Stimulated activated CD8-positive, alpha-beta memory T cell treated with anti-CD3 and anti-CD28 coated beads, Interleukin-7, amount 100 ng/mL, for 1 hour (primary cell): ENCODE results near the gene SHISA7.

Experiments
- DNase-seq, 2 donors: peaks; one replicate each; pipeline ENCODE4 v3.0.0-alpha.2; 2020; ENCODE audit warnings: low read depth in 2 of 2

Gene SHISA7

GRCh38 chr19:55482156-55482961 is 39.3 kb upstream of the SHISA7 start:
- no peak for DNase-seq

GRCh38 chr19:55481794-55482155 is 38.7 kb upstream of the SHISA7 start:
- DNase-seq = no peak

GRCh38 chr19:55481148-55481793 is 38.2 kb upstream of the SHISA7 start:
- no peak for DNase-seq

- DNase-seq = no peak
These were observed 36.5 kb upstream of the SHISA7 start for GRCh38 chr19:55479451-55480230.

DNA sequence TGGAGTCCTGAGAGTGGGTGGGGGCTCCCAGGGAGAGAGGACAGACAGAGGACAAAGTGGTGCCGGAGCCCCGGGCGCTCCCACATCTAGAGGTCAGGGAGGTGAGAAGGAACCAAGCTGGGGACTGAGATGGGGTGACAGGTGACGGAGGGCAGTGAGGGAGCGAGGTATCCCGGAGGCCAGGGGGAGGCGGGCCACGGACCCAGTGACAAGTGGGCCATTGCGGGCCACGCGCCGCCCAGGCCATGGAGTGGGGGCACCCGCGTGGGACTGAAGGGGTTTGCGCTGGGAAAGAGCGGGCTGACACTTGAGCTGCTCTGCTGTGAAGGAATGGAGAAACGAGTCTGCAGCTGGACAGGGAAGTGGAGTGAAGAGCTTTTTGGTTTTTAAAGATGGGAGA is 35.9 kb upstream of the SHISA7 start:
- DNase-seq = no peak

- no peak for DNase-seq
These were observed 35.3 kb upstream of the SHISA7 start for GRCh38 chr19:55478364-55478763.

- no peak for DNase-seq
These were observed 34.8 kb upstream of the SHISA7 start for GRCh38 chr19:55477905-55478304.

- DNase-seq = peak; percentile 93 to 96
These were observed 33.1 kb upstream of the SHISA7 start, which contains the start of gene ZNF628 for GRCh38 chr19:55476100-55476775. TSS of gene ZNF628 (plus strand) at chr19:55476617. CDS start at chr19:55479911, 3,294 bp downstream.

DNA sequence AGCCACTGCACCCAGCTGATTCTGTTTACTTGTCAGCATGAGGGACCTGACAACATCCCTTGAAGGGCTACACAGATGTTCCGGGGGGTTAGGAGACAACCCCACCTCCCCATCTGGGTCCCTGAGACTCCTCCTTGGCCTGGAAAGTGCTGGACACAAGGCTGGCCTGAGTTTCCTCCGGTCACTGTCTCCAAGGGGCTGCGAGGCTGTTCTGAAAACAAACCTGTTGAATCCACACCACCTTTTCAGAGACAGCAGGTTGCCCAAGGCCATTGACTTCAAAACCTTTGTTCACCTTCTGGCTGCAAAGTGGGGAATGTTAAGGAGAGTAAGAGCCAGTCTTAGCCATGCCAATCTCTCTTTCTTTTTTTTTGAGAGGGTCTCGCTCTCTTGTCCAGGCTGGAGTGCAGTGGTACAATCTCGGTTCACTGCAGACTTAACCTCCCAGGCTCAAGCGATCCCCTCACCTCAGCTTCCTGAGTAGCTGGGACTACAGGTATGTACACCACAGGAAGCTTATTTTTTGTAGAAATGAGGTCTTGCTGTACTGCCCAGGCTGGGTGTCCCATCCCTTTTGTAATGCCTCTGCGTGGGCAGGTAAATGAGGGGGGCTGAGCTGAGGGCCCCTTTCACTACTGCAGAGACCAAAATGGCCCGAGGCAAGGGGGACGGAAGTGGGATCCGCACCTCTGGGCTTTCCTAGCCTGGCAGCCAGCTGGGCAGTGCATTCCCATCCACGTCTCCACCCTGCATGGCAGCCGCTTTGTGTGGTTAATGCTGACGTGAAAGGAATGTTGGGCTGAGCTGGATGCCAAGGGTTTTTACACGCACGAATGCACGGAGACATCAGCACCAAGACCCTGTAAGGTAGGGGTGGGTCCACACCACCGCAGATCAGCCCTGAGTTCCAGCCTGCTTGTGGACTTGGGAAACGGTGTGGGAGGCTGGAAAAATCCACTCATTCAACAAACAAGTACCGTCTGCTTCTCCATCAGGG is 31.5 kb upstream of the SHISA7 start:
- no peak for DNase-seq

DNA sequence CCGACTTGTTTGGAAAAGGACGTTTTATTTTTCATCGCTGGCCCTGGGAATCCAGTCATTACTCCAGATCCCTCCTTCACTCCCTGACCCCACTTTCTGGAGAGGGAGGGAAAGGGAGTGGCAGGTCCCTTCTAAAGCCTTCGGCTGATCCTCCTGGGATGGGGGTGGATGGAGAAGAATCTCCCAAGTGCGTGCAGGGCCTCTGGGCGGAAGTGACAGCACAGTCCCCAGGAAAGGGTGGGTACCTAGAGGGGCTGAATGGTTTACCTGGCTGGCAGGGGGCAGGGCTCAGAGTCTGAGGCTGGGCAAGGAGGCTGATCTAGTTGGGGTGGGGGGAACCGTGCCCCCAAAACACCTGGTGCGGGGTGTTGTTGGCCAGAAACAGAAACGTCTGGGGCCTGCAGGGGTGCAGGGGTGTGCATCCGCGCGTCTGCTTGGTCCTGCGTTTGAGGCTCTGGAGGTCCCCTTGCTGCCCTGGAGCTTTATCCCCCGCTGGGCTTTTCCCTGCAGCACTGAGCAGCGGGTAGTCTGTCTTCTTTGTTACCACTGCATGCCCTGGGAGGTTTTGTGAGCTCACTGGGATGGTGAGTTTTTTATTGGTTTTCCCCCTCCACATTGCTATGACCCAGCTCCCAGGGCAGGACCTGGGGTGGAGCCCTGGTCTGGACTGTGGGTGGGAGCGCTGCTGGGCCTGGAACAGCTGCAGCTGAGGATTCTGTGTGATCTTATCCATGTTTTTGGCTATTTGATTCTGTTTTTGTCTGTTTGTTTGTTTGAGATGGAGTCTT is 30.3 kb upstream of the SHISA7 start:
- DNase-seq = no peak

GRCh38 chr19:55472463-55472862 is 29.4 kb upstream of the SHISA7 start:
- DNase-seq = no peak

DNA sequence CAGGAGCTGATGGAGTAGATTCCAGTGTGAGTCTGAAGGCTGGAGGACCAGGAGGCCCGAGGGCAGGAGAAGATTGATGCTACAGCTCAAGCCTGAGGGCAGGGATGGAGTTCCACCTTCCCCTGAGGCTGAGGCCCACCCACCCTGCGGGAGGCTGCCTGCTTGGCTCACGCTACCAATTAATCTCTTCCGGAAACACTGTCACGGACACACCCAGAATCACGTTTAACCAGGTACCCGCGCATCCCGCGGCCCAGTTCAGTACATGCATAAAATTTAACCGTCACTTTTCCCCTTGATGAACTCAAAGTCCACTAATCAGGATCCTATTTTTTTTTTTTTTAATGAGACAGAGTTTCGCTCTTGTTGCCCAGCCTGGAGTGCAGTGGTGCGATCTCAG is 28.2 kb upstream of the SHISA7 start:
- DNase-seq = no peak

DNA sequence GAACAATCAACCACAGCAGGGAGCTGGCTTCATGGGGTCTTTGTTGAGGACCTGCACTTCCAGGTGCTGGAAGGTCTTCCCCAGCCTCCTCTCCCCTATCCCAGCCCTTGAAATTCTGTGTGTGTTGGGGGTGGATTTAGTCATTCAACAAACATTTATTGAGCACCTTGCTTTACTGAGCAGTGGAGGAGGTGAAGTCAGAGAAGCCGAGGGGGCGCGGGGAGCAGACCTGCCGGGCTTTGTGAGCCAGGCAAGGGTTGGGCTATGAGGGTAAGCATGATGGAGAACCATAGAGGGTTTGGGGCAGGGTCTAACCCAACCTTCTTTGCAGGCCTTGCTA is 24.9 kb upstream of the SHISA7 start:
- no peak for DNase-seq

GRCh38 chr19:55467236-55468053 is 24.3 kb upstream of the SHISA7 start:
- peak; percentile 46 to 55 for DNase-seq

- no peak for DNase-seq
These were observed 23.1 kb upstream of the SHISA7 start for GRCh38 chr19:55466241-55466614.

- no peak for DNase-seq
These were observed 22.6 kb upstream of the SHISA7 start for GRCh38 chr19:55465460-55466240.

GRCh38 chr19:55464662-55465054 is 21.6 kb upstream of the SHISA7 start, which contains the start of gene C19orf85:
TSS of gene C19orf85 (minus strand) at chr19:55464751. CDS start at chr19:55464554, 197 bp downstream.
- DNase-seq = no peak

- DNase-seq = no peak
These were observed 21.1 kb upstream of the SHISA7 start for GRCh38 chr19:55464039-55464661.
